Measurements from ENCODE around the gene ABLIM2. TPM values are rescaled to one million over a fixed set of nuclear protein-coding genes. Genes with fewer than 3 reads are reported as not detected.

The ABLIM2 gene
- total RNA-seq, 4 donors from 2014 or later: 5.9 to 20.0 (median 8.6) TPM

- TF ChIP-seq CTCF (IDR thresholded peaks at IDR 0.05; ENCODE audit: low read depth): no peak
Measured at GRCh38 chr4:8050180-8050554, 108.4 kb downstream of the ABLIM2 start.

- no peak for TF ChIP-seq CTCF (IDR thresholded peaks at IDR 0.05; ENCODE audit: low read depth)
Measured at GRCh38 chr4:8048856-8049676, 109.5 kb downstream of the ABLIM2 start.

- TF ChIP-seq CTCF (IDR thresholded peaks at IDR 0.05; ENCODE audit: low read depth): no peak
Measured at GRCh38 chr4:8047837-8048678, 110.6 kb downstream of the ABLIM2 start.

- TF ChIP-seq CTCF (IDR thresholded peaks at IDR 0.05; ENCODE audit: low read depth): no peak
Measured at GRCh38 chr4:8046925-8047541, 111.6 kb downstream of the ABLIM2 start.

- no peak for TF ChIP-seq CTCF (IDR thresholded peaks at IDR 0.05; ENCODE audit: low read depth)
Measured at GRCh38 chr4:8045909-8046308, 112.7 kb downstream of the ABLIM2 start.

- TF ChIP-seq CTCF (IDR thresholded peaks at IDR 0.05; ENCODE audit: low read depth): no peak
Measured at GRCh38 chr4:8044699-8045098, 113.9 kb downstream of the ABLIM2 start.

- no peak for TF ChIP-seq CTCF (IDR thresholded peaks at IDR 0.05; ENCODE audit: low read depth)
Measured at GRCh38 chr4:8044244-8044643, 114.4 kb downstream of the ABLIM2 start.
